AG04449 (cell line): ENCODE measurements around the gene FBXO3.

Source experiments
- CTCF ChIA-PET: fragments of 350-600 bp; formaldehyde crosslinking; extraction: SDS; loops from one replicate; lab custom pipeline; 2021; ENCODE audit warnings: antibody characterized with exemption; lab: Yijun Ruan, JAX
- POLR2A ChIA-PET: fragments of 400-600, 350-600 bp; formaldehyde crosslinking; extraction: SDS; loops from one replicate; lab custom pipeline; 2020; ENCODE audit warnings: antibody characterized with exemption, inconsistent platforms; lab: Yijun Ruan, JAX
- DNase-seq: peaks from one replicate; pipeline ENCODE4 v3.0.0-alpha.2; 2010; ENCODE audit warnings: low read depth, low spot score
- H3K4me3 ChIP-seq: 2 replicates; pipeline ENCODE4 v1.5.1; 2011; ENCODE audit warnings: low read depth, mild to moderate bottlenecking, control low read depth, low read length
- CTCF ChIP-seq: IDR thresholded peaks from one replicate; pipeline ENCODE4 v1.5.1; 2011; ENCODE audit warnings: mild to moderate bottlenecking, moderate library complexity, low read length, control low read depth, inconsistent platforms; ENCODE audit not compliant: insufficient read depth; ENCODE audit errors: missing control alignments

The FBXO3 gene

GRCh38 chr11:33695051-33695566 lies 79.2 kb downstream of the FBXO3 start:
- ChIA-PET CTCF (interaction anchor here (0.8 to 11.1 kb wide), 5 partner anchors 10 to 508 kb away, joined by 3 to 110 read pairs (median 3); no protein-coding TSS in a partner anchor), POLR2A (no interaction called here)
- no peak for DNase-seq
- no peak overlapping the region for H3K4me3 ChIP-seq
- TF ChIP-seq CTCF, result no peak

- no peak for DNase-seq
- H3K4me3 ChIP-seq, result no peak overlapping the region
- CTCF ChIA-PET, result interaction anchor here (0.8 to 11.1 kb wide), 6 partner anchors 11 to 507 kb away, joined by 3 to 110 read pairs (median 4); no protein-coding TSS in a partner anchor
- POLR2A ChIA-PET, result no interaction called here
- no peak for TF ChIP-seq CTCF
Measured at GRCh38 chr11:33694346-33695050, 79.8 kb downstream of the FBXO3 start.

GRCh38 chr11:33692541-33692940 lies 81.8 kb downstream of the FBXO3 start:
- H3K4me3 ChIP-seq, result no peak overlapping the region
- POLR2A ChIA-PET, result interaction anchor here (0.6 to 3.5 kb wide), 8 partner anchors 8 to 320 kb away, joined by 3 to 31 read pairs (median 5); partner anchors contain the start of genes C11orf91 and CD59
- no peak for TF ChIP-seq CTCF
- CTCF ChIA-PET, result interaction anchor here (1.0 to 12.5 kb wide), 11 partner anchors 11 to 329 kb away, joined by 3 to 396 read pairs (median 7); partner anchors contain the start of gene CD59
- no peak for DNase-seq

GRCh38 chr11:33692013-33692504 lies 82.3 kb downstream of the FBXO3 start:
- H3K4me3 ChIP-seq, result peak overlapping the region; percentile 38
- CTCF ChIA-PET, result interaction anchor here (1.0 to 12.5 kb wide), 11 partner anchors 11 to 329 kb away, joined by 3 to 396 read pairs (median 7); partner anchors contain the start of gene CD59
- TF ChIP-seq CTCF, result no peak
- peak; percentile 88 for DNase-seq
- POLR2A ChIA-PET, result interaction anchor here (0.5 to 3.5 kb wide), 9 partner anchors 9 to 338 kb away, joined by 3 to 31 read pairs (median 4); partner anchors contain the start of genes C11orf91 and CD59

- TF ChIP-seq CTCF, result no peak
- ChIA-PET POLR2A (interaction anchor here (0.5 to 3.5 kb wide), 11 partner anchors 9 to 337 kb away, joined by 3 to 31 read pairs (median 5); partner anchors contain the start of genes C11orf91 and CD59), CTCF (interaction anchor here (0.9 to 12.5 kb wide), 12 partner anchors 12 to 525 kb away, joined by 3 to 396 read pairs (median 16); no protein-coding TSS in a partner anchor)
- no peak for DNase-seq
- no peak overlapping the region for H3K4me3 ChIP-seq
Measured at GRCh38 chr11:33691066-33691864, 83.1 kb downstream of the FBXO3 start.
